ENCODE measurements around the gene FMO3.

DNA sequence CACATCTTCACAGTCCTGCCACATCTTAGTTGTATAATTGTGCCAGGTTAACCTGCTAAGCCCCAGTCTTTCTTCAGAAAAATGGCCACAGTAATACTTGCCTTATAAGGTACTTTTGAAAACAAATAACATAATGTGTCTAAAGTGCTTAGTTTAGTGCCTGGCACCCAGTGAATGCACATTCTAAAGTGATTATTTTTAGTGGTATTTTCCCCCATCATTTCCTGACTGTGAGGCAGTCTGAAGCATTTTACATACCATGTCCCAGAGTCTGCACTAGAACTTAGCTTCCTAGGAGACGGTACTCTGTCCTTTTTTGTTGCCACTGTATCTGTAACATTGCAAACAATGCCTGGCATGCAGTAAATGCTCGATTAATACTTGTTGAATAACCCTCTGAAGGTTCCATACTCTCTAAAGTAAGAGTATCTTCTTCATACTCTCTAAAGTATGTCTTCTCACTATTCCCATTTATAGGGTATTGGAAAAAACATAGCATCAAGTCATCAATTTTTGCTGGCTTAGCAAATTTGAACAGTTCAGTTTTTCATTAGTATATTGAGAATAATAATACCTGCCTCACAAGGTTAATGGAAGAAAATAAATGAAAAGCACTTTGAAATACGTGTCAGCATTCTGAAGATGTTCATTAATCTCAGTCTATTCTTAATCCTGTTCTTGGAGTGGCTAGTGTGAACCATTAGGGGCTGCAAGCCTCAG is 43.7 kb downstream of the FMO3 start:
- TF ChIP-seq, protein P1, sequence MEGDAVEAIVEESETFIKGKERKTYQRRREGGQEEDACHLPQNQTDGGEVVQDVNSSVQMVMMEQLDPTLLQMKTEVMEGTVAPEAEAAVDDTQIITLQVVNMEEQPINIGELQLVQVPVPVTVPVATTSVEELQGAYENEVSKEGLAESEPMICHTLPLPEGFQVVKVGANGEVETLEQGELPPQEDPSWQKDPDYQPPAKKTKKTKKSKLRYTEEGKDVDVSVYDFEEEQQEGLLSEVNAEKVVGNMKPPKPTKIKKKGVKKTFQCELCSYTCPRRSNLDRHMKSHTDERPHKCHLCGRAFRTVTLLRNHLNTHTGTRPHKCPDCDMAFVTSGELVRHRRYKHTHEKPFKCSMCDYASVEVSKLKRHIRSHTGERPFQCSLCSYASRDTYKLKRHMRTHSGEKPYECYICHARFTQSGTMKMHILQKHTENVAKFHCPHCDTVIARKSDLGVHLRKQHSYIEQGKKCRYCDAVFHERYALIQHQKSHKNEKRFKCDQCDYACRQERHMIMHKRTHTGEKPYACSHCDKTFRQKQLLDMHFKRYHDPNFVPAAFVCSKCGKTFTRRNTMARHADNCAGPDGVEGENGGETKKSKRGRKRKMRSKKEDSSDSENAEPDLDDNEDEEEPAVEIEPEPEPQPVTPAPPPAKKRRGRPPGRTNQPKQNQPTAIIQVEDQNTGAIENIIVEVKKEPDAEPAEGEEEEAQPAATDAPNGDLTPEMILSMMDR (IDR thresholded peaks at IDR 0.05) = no peak
- no peak for TF ChIP-seq POLR2A (IDR thresholded peaks at IDR 0.05)
